SK-N-SH (cell line): ENCODE data around the gene STKLD1.

ENCODE experiments used
- CTCF ChIP-seq: fragments of 200-600 bp; sonication (generic); IDR thresholded peaks from 2 replicates; pipeline ENCODE4 v1.6.1; 2017; ENCODE audit warnings: antibody characterized with exemption, mild to moderate bottlenecking, moderate library complexity
- EP300 ChIP-seq, 2 experiments: IDR thresholded peaks; 2 replicates each; pipeline versions ENCODE4 v1.4.0 to v1.6.1; 2012; ENCODE audit warnings: borderline replicate concordance in 1 of 2, low read depth in 1 of 2, low read length in 1 of 2
- EZH2phosphoT487 ChIP-seq: fragments of 200-600 bp; sonication (generic); IDR thresholded peaks from 2 replicates; pipeline ENCODE4 v1.6.1; 2017; ENCODE audit warnings: low read depth, mixed run types, mild to moderate bottlenecking, antibody characterized with exemption, moderate library complexity, borderline replicate concordance
- GABPA ChIP-seq: IDR thresholded peaks from 2 replicates; pipeline ENCODE4 v1.4.0; 2012; ENCODE audit warnings: low read depth, mild to moderate bottlenecking
- IRF3 ChIP-seq: fragments of 150-350 bp; IDR thresholded peaks from 2 replicates; pipeline ENCODE4 v1.6.1; 2016; ENCODE audit warnings: mild to moderate bottlenecking, low read depth, low read length
- MXI1 ChIP-seq: IDR thresholded peaks from 2 replicates; pipeline ENCODE4 v1.6.1; 2012; ENCODE audit warnings: mild to moderate bottlenecking, low read depth, low read length, improper control_type of control experiment
- POLR2AphosphoS5 ChIP-seq: IDR thresholded peaks from 2 replicates; pipeline ENCODE4 v1.6.1; 2012; ENCODE audit warnings: low read depth, low read length
- RAD21 ChIP-seq: IDR thresholded peaks from 2 replicates; pipeline ENCODE4 v1.6.1; 2012; ENCODE audit warnings: mild to moderate bottlenecking, low read length
- TAF1 ChIP-seq: IDR thresholded peaks from 2 replicates; pipeline ENCODE4 v1.6.1; 2012; ENCODE audit warnings: low read depth, mild to moderate bottlenecking, low read length, moderate library complexity, borderline replicate concordance
- TCF12 ChIP-seq: IDR thresholded peaks from 2 replicates; pipeline ENCODE4 v1.4.0; 2012

GRCh38 chr9:133369933-133370332 is 6.2 kb upstream of the STKLD1 start:
- TF ChIP-seq EP300 (IDR thresholded peaks at IDR 0.05; ENCODE audit: borderline replicate concordance in 1 of 2, low read depth in 1 of 2, low read length in 1 of 2) (no peak), EZH2phosphoT487 (no peak), CTCF (no peak), RAD21 (no peak), TAF1 (no peak), GABPA (no peak), IRF3 (no peak), POLR2AphosphoS5 (no peak), MXI1 (no peak), TCF12 (no peak)
